Measurements from ENCODE around the gene NUP210L. TPM values are rescaled to one million over a fixed set of nuclear protein-coding genes. Genes with fewer than 3 reads are reported as not detected.
A peak's percentile ranks its signal among the peaks of the same experiment; 100 is the strongest.

The NUP210L gene
- total RNA-seq, 1 experiment from 2014 or later = not detected

- H3K27me3 ChIP-seq (ENCODE audit: insufficient read depth, low read depth) = no peaks in the 10 kb centered on the region
- H3K9me2 ChIP-seq (ENCODE audit: insufficient read depth) = no peaks in the 10 kb centered on the region
- TF ChIP-seq, protein P1, sequence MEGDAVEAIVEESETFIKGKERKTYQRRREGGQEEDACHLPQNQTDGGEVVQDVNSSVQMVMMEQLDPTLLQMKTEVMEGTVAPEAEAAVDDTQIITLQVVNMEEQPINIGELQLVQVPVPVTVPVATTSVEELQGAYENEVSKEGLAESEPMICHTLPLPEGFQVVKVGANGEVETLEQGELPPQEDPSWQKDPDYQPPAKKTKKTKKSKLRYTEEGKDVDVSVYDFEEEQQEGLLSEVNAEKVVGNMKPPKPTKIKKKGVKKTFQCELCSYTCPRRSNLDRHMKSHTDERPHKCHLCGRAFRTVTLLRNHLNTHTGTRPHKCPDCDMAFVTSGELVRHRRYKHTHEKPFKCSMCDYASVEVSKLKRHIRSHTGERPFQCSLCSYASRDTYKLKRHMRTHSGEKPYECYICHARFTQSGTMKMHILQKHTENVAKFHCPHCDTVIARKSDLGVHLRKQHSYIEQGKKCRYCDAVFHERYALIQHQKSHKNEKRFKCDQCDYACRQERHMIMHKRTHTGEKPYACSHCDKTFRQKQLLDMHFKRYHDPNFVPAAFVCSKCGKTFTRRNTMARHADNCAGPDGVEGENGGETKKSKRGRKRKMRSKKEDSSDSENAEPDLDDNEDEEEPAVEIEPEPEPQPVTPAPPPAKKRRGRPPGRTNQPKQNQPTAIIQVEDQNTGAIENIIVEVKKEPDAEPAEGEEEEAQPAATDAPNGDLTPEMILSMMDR (conservative IDR thresholded peaks at IDR 0.05) = no peak
- no peak for TF ChIP-seq EZH2 (IDR thresholded peaks at IDR 0.05; ENCODE audit: low read depth)
- no peak for DNase-seq
- H3K36me3 ChIP-seq (ENCODE audit: low read depth) = peaks cover 4% of the 10 kb centered on the region; the same call in 1 of the 2 replicates
- H4K20me1 ChIP-seq (ENCODE audit: insufficient read depth) = peaks cover 28% of the 10 kb centered on the region
- peaks cover 29% of the 10 kb centered on the region for H3K4me1 ChIP-seq (replicated peaks; ENCODE audit: insufficient read depth)
- H2AFZ ChIP-seq = peak overlapping the region; percentile 84
- peak overlapping the region; percentile 67 for H3K4me3 ChIP-seq
- H3K4me2 ChIP-seq = peak overlapping the region; percentile 87
- H3K27ac ChIP-seq = peak overlapping the region; percentile 28; the same call in 1 of the 2 replicates
- intact Hi-C loops (cut with micrococcal nuclease; ENCODE audit: unreplicated experiment) = loop anchor here (1.0 kb wide), 1 partner anchor 34 kb away; no protein-coding TSS in a partner anchor
- no TSS peak for BruUV-seq (replicated peaks)
- H3K79me2 ChIP-seq (ENCODE audit: low read depth) = peaks cover 71% of the 10 kb centered on the region
- peaks cover 32% of the 10 kb centered on the region for H3F3A ChIP-seq (ENCODE audit: insufficient read depth, low read depth)
- ChIA-PET CTCF (interaction anchor here (1.7 kb wide), 1 partner anchor 11 kb away, joined by 4 read pairs; the partner anchor contains the start of gene DENND4B), POLR2A (ENCODE audit: unreplicated experiment) (interaction anchor here (0.7 kb wide), 1 partner anchor 314 kb away, joined by 3 read pairs; no protein-coding TSS in a partner anchor)
- H3K9me3 ChIP-seq (ENCODE audit: insufficient read depth, low read depth) = no peaks in the 10 kb centered on the region
These were observed 197.1 kb downstream of the NUP210L start for GRCh38 chr1:153957744-153958110.

DNA sequence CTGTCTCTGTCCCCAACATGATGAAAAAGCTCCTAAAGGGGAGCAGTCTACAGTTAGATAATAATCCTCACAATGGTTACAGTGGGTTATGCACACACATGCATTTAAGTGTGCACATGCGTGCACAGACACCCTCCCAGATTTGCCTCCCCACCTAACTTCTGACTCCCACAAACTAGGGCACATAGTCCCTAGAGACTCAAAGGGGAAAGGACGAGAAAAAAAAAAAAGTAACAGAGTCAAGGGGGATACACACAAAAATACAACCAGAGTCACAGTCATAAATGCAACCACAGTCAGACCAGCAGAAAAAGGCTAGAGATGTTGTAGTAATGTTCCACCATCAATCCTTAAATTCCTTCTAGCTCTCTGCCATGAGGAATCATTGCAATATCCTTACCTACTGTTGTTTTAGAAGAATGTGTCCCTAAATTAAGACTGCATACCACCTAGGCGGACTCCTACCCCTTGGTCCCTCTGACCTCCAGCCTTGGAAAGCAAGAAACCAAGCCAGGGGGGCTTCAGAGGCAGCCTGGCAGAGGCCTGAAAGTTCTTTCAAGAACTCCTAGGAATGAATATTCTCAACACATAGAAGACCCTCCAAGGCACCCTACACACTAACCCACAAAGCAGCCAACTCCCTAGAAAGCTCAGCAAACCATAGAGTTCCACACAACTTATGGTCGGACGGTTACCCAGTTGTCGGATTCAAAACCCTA lies 197.7 kb downstream of the NUP210L start:
- Histone ChIP-seq H3K4me3 (peak overlapping the region; percentile 67), H3K4me1 (replicated peaks; ENCODE audit: insufficient read depth) (peaks cover 25% of the 10 kb centered on the region), H3K9me2 (ENCODE audit: insufficient read depth) (no peaks in the 10 kb centered on the region), H3K27ac (peak overlapping the region; percentile 28; the same call in 1 of the 2 replicates), H3K79me2 (ENCODE audit: low read depth) (peaks cover 65% of the 10 kb centered on the region), H3K9me3 (ENCODE audit: insufficient read depth, low read depth) (no peaks in the 10 kb centered on the region), H2AFZ (peak overlapping the region; percentile 84), H3K4me2 (peak overlapping the region; percentile 87), H4K20me1 (ENCODE audit: insufficient read depth) (peaks cover 28% of the 10 kb centered on the region), H3K27me3 (ENCODE audit: insufficient read depth, low read depth) (no peaks in the 10 kb centered on the region), H3K36me3 (ENCODE audit: low read depth) (peaks cover 4% of the 10 kb centered on the region; the same call in 1 of the 2 replicates), H3F3A (ENCODE audit: insufficient read depth, low read depth) (peaks cover 28% of the 10 kb centered on the region)
- BruUV-seq (replicated peaks) = no TSS peak
- CTCF ChIA-PET = interaction anchor here (1.7 kb wide), 1 partner anchor 10 kb away, joined by 4 read pairs; the partner anchor contains the start of gene DENND4B
- POLR2A ChIA-PET (ENCODE audit: unreplicated experiment) = interaction anchor here (0.6 kb wide), 1 partner anchor 10 kb away, joined by 3 read pairs; the partner anchor contains the start of gene CREB3L4
- no peak for DNase-seq
- intact Hi-C loops (cut with micrococcal nuclease; ENCODE audit: unreplicated experiment) = no loop called here
- no peak for TF ChIP-seq EZH2 (IDR thresholded peaks at IDR 0.05; ENCODE audit: low read depth)
- TF ChIP-seq, protein P1 (conservative IDR thresholded peaks at IDR 0.05) = no peak

- TF ChIP-seq EZH2 (IDR thresholded peaks at IDR 0.05; ENCODE audit: low read depth) = no peak
- TF ChIP-seq, protein P1 (conservative IDR thresholded peaks at IDR 0.05) = no peak
- Histone ChIP-seq H3F3A (ENCODE audit: insufficient read depth, low read depth) (peaks cover 12% of the 10 kb centered on the region; the same call in 1 of the 2 replicates), H4K20me1 (ENCODE audit: insufficient read depth) (peaks cover 28% of the 10 kb centered on the region), H3K9me3 (ENCODE audit: insufficient read depth, low read depth) (no peaks in the 10 kb centered on the region), H3K4me3 (no peak overlapping the region), H3K4me1 (replicated peaks; ENCODE audit: insufficient read depth) (peaks cover 13% of the 10 kb centered on the region), H3K4me2 (no peak overlapping the region), H3K36me3 (ENCODE audit: low read depth) (peaks cover 9% of the 10 kb centered on the region), H3K27me3 (ENCODE audit: insufficient read depth, low read depth) (no peaks in the 10 kb centered on the region), H3K79me2 (ENCODE audit: low read depth) (peaks cover 45% of the 10 kb centered on the region), H3K9me2 (ENCODE audit: insufficient read depth) (no peaks in the 10 kb centered on the region), H2AFZ (no peak overlapping the region), H3K27ac (no peak overlapping the region)
- ChIA-PET CTCF (no interaction called here), POLR2A (ENCODE audit: unreplicated experiment) (interaction anchor here (0.6 kb wide), 1 partner anchor 63 kb away, joined by 3 read pairs; no protein-coding TSS in a partner anchor)
- no TSS peak for BruUV-seq (replicated peaks)
- intact Hi-C loops (cut with micrococcal nuclease; ENCODE audit: unreplicated experiment) = no loop called here
- DNase-seq = no peak
These were observed 200.0 kb downstream of the NUP210L start for GRCh38 chr1:153954826-153955225.
